K562 (cell line): ENCODE measurements around the gene ABCB10. TPM values are rescaled to one million over a fixed set of nuclear protein-coding genes. Genes with fewer than 3 reads are reported as not detected.

Experiments used
- C11orf30 ChIP-seq: fragments of 450-650 bp; IDR thresholded peaks from 2 replicates; pipeline ENCODE4 v1.6.1; 2016; ENCODE audit warnings: low read depth, mild to moderate bottlenecking
- CEBPB ChIP-seq: fragments of 450-650 bp; IDR thresholded peaks from 2 replicates; pipeline ENCODE4 v1.6.1; 2016; ENCODE audit warnings: missing genetic modification characterization, missing compliant biosample characterization
- DDX20 ChIP-seq: fragments of 450-650 bp; IDR thresholded peaks from 2 replicates; pipeline ENCODE4 v1.6.1; 2016; ENCODE audit warnings: missing genetic modification characterization, low read depth, mild to moderate bottlenecking, missing compliant biosample characterization, moderate library complexity
- DPF2 ChIP-seq: fragments of 450-650 bp; IDR thresholded peaks from 2 replicates; pipeline ENCODE4 v1.6.1; 2016
- FOXJ3 ChIP-seq: sonication (generic); formaldehyde crosslinking; IDR thresholded peaks from 2 replicates; pipeline ENCODE4 v1.4.0; 2020; ENCODE audit warnings: mild to moderate bottlenecking, missing genetic modification reagents
- HCFC1 ChIP-seq: IDR thresholded peaks from 2 replicates; pipeline ENCODE4 v1.6.1; 2012; ENCODE audit warnings: low read depth, low read length, improper control_type of control experiment
- MTA1 ChIP-seq: fragments of 450-650 bp; IDR thresholded peaks from 2 replicates; pipeline ENCODE4 v1.6.1; 2017; ENCODE audit warnings: borderline replicate concordance
- NCOA1 ChIP-seq: fragments of 450-650 bp; IDR thresholded peaks from 2 replicates; pipeline ENCODE4 v1.6.1; 2016; ENCODE audit warnings: low read depth
- PATZ1 ChIP-seq: fragments of 250-450 bp; sonication (Bioruptor Pico); IDR thresholded peaks from 2 replicates; pipeline ENCODE4 v1.5.0; 2020; ENCODE audit warnings: mild to moderate bottlenecking, borderline replicate concordance
- SAP30 ChIP-seq: fragments of 200-600 bp; sonication (generic); IDR thresholded peaks from 2 replicates; pipeline ENCODE4 v1.6.1; 2012; ENCODE audit warnings: borderline replicate concordance, low read depth, mild to moderate bottlenecking, moderate library complexity, low read length, control low read depth, inconsistent platforms; ENCODE audit not compliant: insufficient read depth, poor library complexity, severe bottlenecking
- SIX5 ChIP-seq, 2 experiments: IDR thresholded peaks; 2 replicates each; pipeline ENCODE4 v1.6.1; 2011; ENCODE audit warnings: low read length in 2 of 2, borderline replicate concordance in 1 of 2, low read depth in 1 of 2, mild to moderate bottlenecking in 1 of 2, moderate library complexity in 1 of 2; ENCODE audit not compliant: insufficient read depth in 1 of 2
- SMARCB1 ChIP-seq: IDR thresholded peaks from 2 replicates; pipeline ENCODE4 v1.6.1; 2011; ENCODE audit warnings: improper control_type of control experiment, low read depth; ENCODE audit not compliant: insufficient read length
- TAF9B ChIP-seq: fragments of 450-650 bp; IDR thresholded peaks from 2 replicates; pipeline ENCODE4 v1.6.1; 2018; ENCODE audit warnings: mild to moderate bottlenecking; ENCODE audit not compliant: partially characterized antibody
- TGIF2 ChIP-seq: sonication (generic); formaldehyde crosslinking; IDR thresholded peaks from 2 replicates; pipeline ENCODE4 v1.8.1; 2022; ENCODE audit warnings: mild to moderate bottlenecking, missing genetic modification reagents, moderate library complexity
- TRIM24 ChIP-seq, 2 experiments: fragments of 450-650 bp; IDR thresholded peaks; 2 replicates each; pipeline ENCODE4 v1.6.1; 2016
- ZFP91 ChIP-seq: sonication (generic); formaldehyde crosslinking; IDR thresholded peaks from 2 replicates; pipeline ENCODE4 v1.8.0; 2022; ENCODE audit warnings: mild to moderate bottlenecking, missing genetic modification reagents
- ZNF143 ChIP-seq: sonication (generic); formaldehyde crosslinking; IDR thresholded peaks from 2 replicates; pipeline ENCODE4 v1.9.0; 2022; ENCODE audit warnings: mild to moderate bottlenecking, missing genetic modification reagents
- polyA plus RNA-seq, 8 experiments: library from polyadenylated mRNA; depleted of rRNA in 4 of 8; stranded (reverse) in 5 of 8; unstranded in 3 of 8; fragments of >200 nt; fragmentation: Nextera tagmentation in 2 of 8; fragmentation: Illumina TruSeq in 1 of 8; extraction: Ambion mirVana in 2 of 8; extraction: Trizol in 1 of 8; gene quantifications; 2 replicates each; pipeline versions ENCODE4 v1.2.1 to v1.2.3, GENCODE V29; 2011 to 2014; ENCODE audit warnings: inconsistent platforms in 1 of 8, missing spikeins in 1 of 8
- total RNA-seq, 7 experiments: library from RNA; depleted of rRNA in 6 of 7; stranded (reverse); fragments of >200 nt in 6 of 7; fragmentation: Illumina TruSeq in 2 of 7; extraction: Trizol in 2 of 7; gene quantifications; 2 replicates each; pipeline versions ENCODE4 v1.2.1 to v1.2.3, GENCODE V29; 2011 to 2021; ENCODE audit warnings: low replicate concordance in 1 of 7
- TF ChIP-seq, protein P1 (sequence below): fragments of 450-650 bp; IDR thresholded peaks from 2 replicates; pipeline ENCODE4 v1.7.1; 2018; ENCODE audit warnings: mild to moderate bottlenecking, low read depth; ENCODE audit not compliant: partially characterized antibody
- TF ChIP-seq, protein P2 (sequence below), 2 experiments: fragments of 450-650 bp in 1 of 2; sonication (generic) in 1 of 2; formaldehyde crosslinking in 1 of 2; IDR thresholded peaks in 1 of 2; conservative IDR thresholded peaks in 1 of 2; 2 replicates each; pipeline versions ENCODE4 v1.6.1 to v1.8.1; 2016 to 2023; ENCODE audit warnings: mild to moderate bottlenecking in 2 of 2, moderate library complexity in 2 of 2, inconsistent platforms in 1 of 2, missing genetic modification reagents in 1 of 2

Gene ABCB10
- total and polyA plus RNA-seq, 9 of the 15 experiments (the other 6 are each of a cell fraction or from before 2014, with no cell fraction given) = 12.4 to 54.8 (median 36.4) TPM

DNA sequence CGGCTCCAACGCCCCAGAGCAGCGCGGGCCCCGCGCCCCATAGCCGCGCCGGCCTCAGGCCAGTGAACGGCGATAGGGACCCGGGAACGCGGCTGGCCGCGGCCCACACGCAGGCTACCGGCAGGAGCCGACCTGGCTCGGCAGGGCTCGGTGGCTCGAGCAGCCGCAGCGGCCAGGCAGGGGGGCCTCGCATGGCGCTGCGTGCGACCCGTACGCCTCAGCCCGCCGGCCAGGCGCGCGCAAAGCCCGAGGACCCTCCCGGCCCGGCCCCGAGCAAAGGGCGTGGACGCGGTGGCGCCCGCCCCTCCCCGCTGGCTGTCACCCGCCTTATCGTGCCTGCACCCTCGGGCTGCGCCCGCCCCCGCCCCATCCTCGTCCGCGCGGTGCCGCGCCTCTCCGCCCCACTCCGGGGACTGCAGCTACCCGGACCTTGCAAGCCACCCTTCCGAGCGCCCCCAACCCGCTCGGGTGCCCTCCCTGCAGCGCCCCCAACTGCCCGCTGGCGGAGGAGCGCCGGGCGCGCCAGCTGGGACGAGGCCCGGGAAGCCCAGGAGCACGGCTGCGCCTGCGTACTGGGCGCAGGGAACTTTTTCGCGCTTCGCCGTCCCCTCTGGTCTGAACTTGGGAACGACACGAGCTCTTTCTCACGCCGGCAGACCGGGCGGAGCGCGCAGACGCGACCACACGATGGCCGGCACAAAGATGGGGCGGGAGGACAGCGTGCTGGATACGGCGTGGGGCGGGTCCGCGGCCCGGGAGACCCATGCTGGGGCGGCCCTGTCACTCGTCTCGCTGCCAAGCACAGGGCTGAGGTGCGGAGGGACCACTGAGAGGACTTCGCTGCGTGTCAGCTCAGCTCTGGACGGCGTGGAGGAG is at the start of gene ABCB10 (continued):
- TF ChIP-seq, protein P1, sequence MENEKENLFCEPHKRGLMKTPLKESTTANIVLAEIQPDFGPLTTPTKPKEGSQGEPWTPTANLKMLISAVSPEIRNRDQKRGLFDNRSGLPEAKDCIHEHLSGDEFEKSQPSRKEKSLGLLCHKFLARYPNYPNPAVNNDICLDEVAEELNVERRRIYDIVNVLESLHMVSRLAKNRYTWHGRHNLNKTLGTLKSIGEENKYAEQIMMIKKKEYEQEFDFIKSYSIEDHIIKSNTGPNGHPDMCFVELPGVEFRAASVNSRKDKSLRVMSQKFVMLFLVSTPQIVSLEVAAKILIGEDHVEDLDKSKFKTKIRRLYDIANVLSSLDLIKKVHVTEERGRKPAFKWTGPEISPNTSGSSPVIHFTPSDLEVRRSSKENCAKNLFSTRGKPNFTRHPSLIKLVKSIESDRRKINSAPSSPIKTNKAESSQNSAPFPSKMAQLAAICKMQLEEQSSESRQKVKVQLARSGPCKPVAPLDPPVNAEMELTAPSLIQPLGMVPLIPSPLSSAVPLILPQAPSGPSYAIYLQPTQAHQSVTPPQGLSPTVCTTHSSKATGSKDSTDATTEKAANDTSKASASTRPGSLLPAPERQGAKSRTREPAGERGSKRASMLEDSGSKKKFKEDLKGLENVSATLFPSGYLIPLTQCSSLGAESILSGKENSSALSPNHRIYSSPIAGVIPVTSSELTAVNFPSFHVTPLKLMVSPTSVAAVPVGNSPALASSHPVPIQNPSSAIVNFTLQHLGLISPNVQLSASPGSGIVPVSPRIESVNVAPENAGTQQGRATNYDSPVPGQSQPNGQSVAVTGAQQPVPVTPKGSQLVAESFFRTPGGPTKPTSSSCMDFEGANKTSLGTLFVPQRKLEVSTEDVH = peak; percentile 69
- TF ChIP-seq HCFC1 (peak; percentile 77), DDX20 (no peak), DPF2 (peak; percentile 78; the same call in 1 of the 2 replicates), C11orf30 (peak; percentile 44), TGIF2 (CRISPR knock-in tag) (no peak), NCOA1 (no peak), SAP30 (peak; percentile 91), MTA1 (no peak; the same call in 1 of the 2 replicates), TRIM24 (IDR thresholded peaks at IDR 0.05) (no peak), SMARCB1 (no peak), FOXJ3 (CRISPR knock-in tag) (no peak), ZFP91 (no peak; the same call in 1 of the 2 replicates), PATZ1 (no peak), SIX5 (IDR thresholded peaks at IDR 0.05; ENCODE audit: borderline replicate concordance in 1 of 2, insufficient read depth in 1 of 2, low read depth in 1 of 2, low read length in 2 of 2) (peak in 1 of 2 experiments; percentile 23; a peak in 2 of 4 replicates), CEBPB (tag) (no peak), TAF9B (peak; percentile 53), ZNF143 (CRISPR knock-in tag) (peak; percentile 63)
- TF ChIP-seq, protein P2, sequence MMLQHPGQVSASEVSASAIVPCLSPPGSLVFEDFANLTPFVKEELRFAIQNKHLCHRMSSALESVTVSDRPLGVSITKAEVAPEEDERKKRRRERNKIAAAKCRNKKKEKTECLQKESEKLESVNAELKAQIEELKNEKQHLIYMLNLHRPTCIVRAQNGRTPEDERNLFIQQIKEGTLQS (IDR thresholded peaks at IDR 0.05) = no peak
- TF ChIP-seq, protein P2 (CRISPR knock-in tag; conservative IDR thresholded peaks at IDR 0.05) = peak; percentile 53; the same call in 1 of the 2 replicates
